ENCODE results near the gene SPATA2.

SPATA2 gene

DNA sequence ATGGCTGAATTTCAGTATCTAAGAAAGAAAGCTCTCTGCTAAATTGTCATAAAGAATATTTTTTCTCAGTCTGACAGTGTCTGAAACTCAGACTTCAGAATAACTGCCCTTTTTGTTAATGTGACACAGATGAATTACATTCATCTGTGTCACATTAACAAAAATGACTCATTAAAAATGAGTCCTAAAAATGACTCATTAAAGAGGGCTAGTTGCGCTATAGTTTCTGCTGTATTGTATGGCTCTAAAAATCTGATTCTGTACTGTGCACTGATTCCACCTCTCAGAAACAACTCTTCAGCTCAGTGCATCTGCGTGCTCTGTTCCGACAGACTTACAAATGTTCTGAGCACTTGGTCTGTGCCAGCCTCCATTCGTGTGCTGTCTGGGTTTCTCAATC lies 35.8 kb upstream of the SPATA2 start:
- Histone ChIP-seq H3K4me1 (ENCODE audit: control insufficient read depth in 1 of 2, insufficient read depth in 1 of 2, low read depth in 1 of 2, low read length in 1 of 2) (no peaks in the 10 kb centered on the region), H3K27ac (no peak overlapping the region), H3K9me3 (no peaks in the 10 kb centered on the region), H3K4me3 (ENCODE audit: low read depth in 1 of 2, low read length in 1 of 2) (no peak overlapping the region), H3K36me3 (peaks cover 98% of the 10 kb centered on the region), H3K27me3 (no peaks in the 10 kb centered on the region)
- TF ChIP-seq, protein P1, sequence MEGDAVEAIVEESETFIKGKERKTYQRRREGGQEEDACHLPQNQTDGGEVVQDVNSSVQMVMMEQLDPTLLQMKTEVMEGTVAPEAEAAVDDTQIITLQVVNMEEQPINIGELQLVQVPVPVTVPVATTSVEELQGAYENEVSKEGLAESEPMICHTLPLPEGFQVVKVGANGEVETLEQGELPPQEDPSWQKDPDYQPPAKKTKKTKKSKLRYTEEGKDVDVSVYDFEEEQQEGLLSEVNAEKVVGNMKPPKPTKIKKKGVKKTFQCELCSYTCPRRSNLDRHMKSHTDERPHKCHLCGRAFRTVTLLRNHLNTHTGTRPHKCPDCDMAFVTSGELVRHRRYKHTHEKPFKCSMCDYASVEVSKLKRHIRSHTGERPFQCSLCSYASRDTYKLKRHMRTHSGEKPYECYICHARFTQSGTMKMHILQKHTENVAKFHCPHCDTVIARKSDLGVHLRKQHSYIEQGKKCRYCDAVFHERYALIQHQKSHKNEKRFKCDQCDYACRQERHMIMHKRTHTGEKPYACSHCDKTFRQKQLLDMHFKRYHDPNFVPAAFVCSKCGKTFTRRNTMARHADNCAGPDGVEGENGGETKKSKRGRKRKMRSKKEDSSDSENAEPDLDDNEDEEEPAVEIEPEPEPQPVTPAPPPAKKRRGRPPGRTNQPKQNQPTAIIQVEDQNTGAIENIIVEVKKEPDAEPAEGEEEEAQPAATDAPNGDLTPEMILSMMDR (IDR thresholded peaks at IDR 0.05), result no peak

DNA sequence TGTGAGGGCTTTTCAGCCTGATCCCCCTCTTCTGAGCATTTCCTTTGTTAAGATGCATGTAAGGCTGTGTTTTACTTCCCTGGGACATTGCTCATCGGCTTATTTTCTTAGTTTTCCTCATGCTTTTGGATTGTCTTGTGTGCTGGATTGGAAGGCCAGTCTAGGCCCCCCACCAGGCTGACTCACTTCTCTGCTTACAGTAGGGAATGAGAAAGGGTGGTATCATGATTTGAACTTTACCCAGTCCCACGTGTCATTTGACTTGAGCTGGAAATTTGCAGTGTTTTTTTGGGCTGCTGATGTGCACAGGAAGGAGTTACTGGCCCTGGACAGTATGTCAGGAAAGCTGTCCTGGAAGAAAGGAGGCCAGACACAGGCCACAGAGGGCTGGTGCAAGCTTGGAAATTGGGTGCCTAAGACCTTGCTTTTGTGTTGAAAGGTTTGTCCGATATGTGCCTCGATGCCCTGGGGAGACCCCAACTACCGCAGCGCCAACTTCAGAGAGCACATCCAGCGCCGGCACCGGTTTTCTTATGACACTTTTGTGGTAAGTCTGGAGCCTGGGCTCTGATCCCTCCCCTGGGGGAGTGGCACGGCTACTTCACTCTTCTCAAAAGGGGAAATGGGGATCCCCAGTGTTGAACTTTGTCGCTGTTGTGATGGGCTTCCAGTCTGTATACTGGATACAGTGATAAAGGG lies 33.6 kb upstream of the SPATA2 start:
- Histone ChIP-seq H3K4me1 (ENCODE audit: control insufficient read depth in 1 of 2, insufficient read depth in 1 of 2, low read depth in 1 of 2, low read length in 1 of 2) (no peaks in the 10 kb centered on the region), H3K27me3 (no peaks in the 10 kb centered on the region), H3K36me3 (peaks cover 91% of the 10 kb centered on the region), H3K27ac (no peak overlapping the region), H3K9me3 (no peaks in the 10 kb centered on the region), H3K4me3 (ENCODE audit: low read depth in 1 of 2, low read length in 1 of 2) (no peak overlapping the region)
- TF ChIP-seq, protein P1 (IDR thresholded peaks at IDR 0.05), result no peak

DNA sequence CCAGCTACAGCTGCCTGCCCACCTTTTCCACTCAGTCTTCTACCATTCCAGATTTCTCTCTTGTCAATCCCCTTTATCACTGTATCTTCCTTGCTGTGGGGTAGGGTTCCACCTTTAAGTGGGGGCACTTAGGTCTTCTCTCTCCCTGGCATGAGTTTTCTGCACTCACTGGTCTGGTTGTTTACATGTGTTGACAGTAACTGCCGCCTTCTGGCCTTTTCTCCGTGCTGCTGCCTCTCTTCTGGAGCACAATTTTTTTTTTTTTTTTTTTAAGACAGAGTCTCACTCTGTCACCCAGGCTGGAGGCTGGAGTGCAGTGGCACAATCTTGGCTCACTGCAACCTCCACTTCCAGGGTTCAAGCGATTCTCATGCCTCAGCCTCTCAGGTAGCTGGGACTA lies 32.8 kb upstream of the SPATA2 start:
- TF ChIP-seq, protein P1 (IDR thresholded peaks at IDR 0.05), result no peak
- Histone ChIP-seq H3K27me3 (no peaks in the 10 kb centered on the region), H3K27ac (no peak overlapping the region), H3K9me3 (no peaks in the 10 kb centered on the region), H3K4me3 (ENCODE audit: low read depth in 1 of 2, low read length in 1 of 2) (no peak overlapping the region), H3K4me1 (ENCODE audit: control insufficient read depth in 1 of 2, insufficient read depth in 1 of 2, low read depth in 1 of 2, low read length in 1 of 2) (no peaks in the 10 kb centered on the region), H3K36me3 (peaks cover 87% of the 10 kb centered on the region)

DNA sequence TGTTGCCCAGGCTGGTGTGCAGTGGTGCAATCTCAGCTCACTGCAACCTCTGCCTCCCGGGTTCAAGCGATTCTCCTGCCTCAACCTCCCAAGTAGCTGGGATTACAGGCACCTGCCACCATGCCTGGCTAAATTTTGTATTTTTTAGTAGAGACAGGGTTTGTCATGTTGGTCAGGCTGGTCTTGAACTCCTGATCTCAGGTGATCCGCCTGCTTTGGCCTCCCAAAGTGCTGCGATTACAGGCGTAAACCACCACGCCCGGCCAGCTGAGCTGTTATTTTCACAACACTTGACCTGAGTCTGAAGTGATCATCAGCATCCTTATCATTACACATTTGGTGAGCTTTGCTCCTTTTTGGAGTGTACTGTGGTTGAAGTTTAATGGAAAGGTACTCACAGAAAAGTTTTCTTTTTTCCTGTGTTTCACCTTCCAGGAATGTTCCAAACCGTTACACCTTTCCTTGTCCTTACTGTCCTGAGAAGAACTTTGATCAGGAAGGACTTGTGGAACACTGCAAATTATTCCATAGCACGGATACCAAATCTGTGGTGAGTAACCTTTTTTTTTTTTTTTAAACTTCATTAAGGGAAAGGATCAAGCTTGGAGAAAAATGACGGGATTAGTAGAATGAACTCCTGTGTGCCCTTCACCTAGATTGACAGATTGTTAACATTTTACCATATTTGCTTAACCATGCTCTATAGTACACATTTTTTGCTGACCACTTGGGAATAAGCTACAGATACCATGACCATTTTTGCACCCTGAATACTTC lies 30.6 kb upstream of the SPATA2 start:
- TF ChIP-seq, protein P1 (IDR thresholded peaks at IDR 0.05), result no peak

DNA sequence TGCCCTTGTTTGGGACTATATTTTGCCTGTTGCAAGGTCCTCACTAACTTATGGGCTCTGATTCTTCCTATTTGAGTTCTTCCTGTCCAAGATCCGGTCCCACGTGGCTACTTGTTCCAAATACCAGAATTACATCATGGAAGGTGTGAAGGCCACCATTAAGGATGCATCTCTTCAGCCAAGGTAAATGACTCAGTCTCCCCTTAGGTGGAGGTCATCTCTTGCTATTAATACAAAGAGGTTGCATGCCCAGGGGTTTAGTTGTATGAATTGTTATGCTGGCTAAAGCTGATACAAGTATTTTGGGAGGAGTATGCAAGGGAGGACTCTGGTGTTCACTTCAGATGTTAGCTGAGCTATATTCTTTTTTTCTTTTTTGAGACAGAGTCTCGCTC lies 30.0 kb upstream of the SPATA2 start:
- no peak overlapping the region for H3K27ac ChIP-seq
- H3K36me3 ChIP-seq, result peaks cover 84% of the 10 kb centered on the region
- no peaks in the 10 kb centered on the region for H3K27me3 ChIP-seq
- H3K9me3 ChIP-seq, result no peaks in the 10 kb centered on the region
- no peak overlapping the region for H3K4me3 ChIP-seq (ENCODE audit: low read depth in 1 of 2, low read length in 1 of 2)
- TF ChIP-seq, protein P1 (IDR thresholded peaks at IDR 0.05), result no peak
- no peaks in the 10 kb centered on the region for H3K4me1 ChIP-seq (ENCODE audit: control insufficient read depth in 1 of 2, insufficient read depth in 1 of 2, low read depth in 1 of 2, low read length in 1 of 2)

More for the DNA sequence above, 30.6 kb upstream of the SPATA2 start:
- no peaks in the 10 kb centered on the region for H3K4me1 ChIP-seq (ENCODE audit: control insufficient read depth in 1 of 2, insufficient read depth in 1 of 2, low read depth in 1 of 2, low read length in 1 of 2)
- peaks cover 85% of the 10 kb centered on the region for H3K36me3 ChIP-seq
- no peak overlapping the region for H3K4me3 ChIP-seq (ENCODE audit: low read depth in 1 of 2, low read length in 1 of 2)
- H3K27me3 ChIP-seq, result no peaks in the 10 kb centered on the region
- no peak overlapping the region for H3K27ac ChIP-seq
- no peaks in the 10 kb centered on the region for H3K9me3 ChIP-seq

All from neutrophil (primary cell).